OCI-LY7 (cell line): ENCODE results near the gene SEMA5A. TPM values are rescaled to one million over a fixed set of nuclear protein-coding genes. Genes with fewer than 3 reads are reported as not detected.

ENCODE experiments used
- BruUV-seq: library from RNA; stranded (reverse); fragments of 400-500 nt; replicated peaks from 2 replicates; lab custom pipeline; 2021; lab: Mats Ljungman, UMichigan
- CTCF ChIA-PET: fragments of 300-600 bp; sonication (Branson Sonifier 250); formaldehyde crosslinking; loops from one replicate; lab custom pipeline; 2022; ENCODE audit warnings: antibody characterized with exemption; ENCODE audit not compliant: unreplicated experiment; lab: Charles Lee
- POLR2A ChIA-PET: fragments of 300-600 bp; sonication (Branson Sonifier 250); formaldehyde crosslinking; loops from one replicate; lab custom pipeline; 2022; ENCODE audit warnings: antibody characterized with exemption; lab: Charles Lee
- DNase-seq: peaks from one replicate; pipeline ENCODE4 v3.0.0-alpha.2; 2015; ENCODE audit warnings: low spot score
- H2AFZ ChIP-seq: fragments of 200-600 bp; sonication (generic), shearing (Covaris generic); 2 replicates; pipeline ENCODE4 v1.6.1; 2014; ENCODE audit warnings: mild to moderate bottlenecking, antibody characterized with exemption, low read length, moderate library complexity
- H3K27ac ChIP-seq: fragments of 200-600 bp; sonication (generic); 2 replicates; pipeline ENCODE4 v1.5.1; 2014; ENCODE audit warnings: mixed run types, low read depth, mild to moderate bottlenecking, moderate library complexity, low read length, inconsistent platforms; ENCODE audit not compliant: poor library complexity, severe bottlenecking
- H3K36me3 ChIP-seq: fragments of 200-600 bp; sonication (generic); 2 replicates; pipeline ENCODE4 v1.6.1; 2014; ENCODE audit warnings: mild to moderate bottlenecking, antibody characterized with exemption, low read length, moderate library complexity, mixed read lengths; ENCODE audit not compliant: insufficient read depth
- H3K4me1 ChIP-seq: fragments of 200-600 bp; sonication (generic); 2 replicates; pipeline ENCODE4 v1.5.1; 2014; ENCODE audit warnings: mild to moderate bottlenecking, low read length; ENCODE audit not compliant: insufficient read depth, poor library complexity, severe bottlenecking
- H3K4me2 ChIP-seq: fragments of 200-600 bp; sonication (generic); 2 replicates; pipeline ENCODE4 v1.6.1; 2014; ENCODE audit warnings: mild to moderate bottlenecking, low read length
- H3K4me3 ChIP-seq: fragments of 200-600 bp; sonication (generic); 2 replicates; pipeline ENCODE4 v1.5.1; 2014; ENCODE audit warnings: mild to moderate bottlenecking, low read depth, low read length; ENCODE audit not compliant: poor library complexity, severe bottlenecking
- H3K79me2 ChIP-seq: fragments of 200-600 bp; sonication (generic); 2 replicates; pipeline ENCODE4 v1.6.1; 2016; ENCODE audit warnings: low read depth, mild to moderate bottlenecking, low read length, moderate library complexity, mixed read lengths; ENCODE audit not compliant: insufficient read depth
- H3K9me2 ChIP-seq: fragments of 200-600 bp; sonication (generic); 2 replicates; pipeline ENCODE4 v1.6.1; 2016; ENCODE audit warnings: mild to moderate bottlenecking, low read length, mixed read lengths; ENCODE audit not compliant: insufficient read depth
- H3K9me3 ChIP-seq: fragments of 200-600 bp; sonication (generic); 2 replicates; pipeline ENCODE4 v1.6.1; 2014; ENCODE audit warnings: mild to moderate bottlenecking, mixed run types, low read length, mixed read lengths
- H4K20me1 ChIP-seq: fragments of 200-600 bp; sonication (generic); 2 replicates; pipeline ENCODE4 v1.6.1; 2014; ENCODE audit warnings: mild to moderate bottlenecking, antibody characterized with exemption, low read length, moderate library complexity, mixed read lengths; ENCODE audit not compliant: insufficient read depth
- EZH2phosphoT487 ChIP-seq: fragments of 200-600 bp; sonication (generic); IDR thresholded peaks from 2 replicates; pipeline ENCODE4 v1.6.1; 2018; ENCODE audit warnings: low read depth, borderline replicate concordance, mild to moderate bottlenecking, mixed run types, antibody characterized with exemption, low read length, moderate library complexity, mixed read lengths
- intact Hi-C: fragments of 100-400 bp; cut with micrococcal nuclease; formaldehyde crosslinking; loops from one replicate; pipeline ENCODE4 v1.10.0; 2022; ENCODE audit not compliant: unreplicated experiment
- total RNA-seq, 2 experiments: library from RNA; depleted of rRNA in 1 of 2; stranded (reverse); fragments of >200 nt in 1 of 2; shearing (Covaris generic) in 1 of 2; gene quantifications; 2 replicates each; pipeline ENCODE4 v1.2.3, GENCODE V29; 2014 to 2022
- TF ChIP-seq, protein P1 (sequence below): fragments of 200-600 bp; sonication (generic); conservative IDR thresholded peaks from 2 replicates; pipeline ENCODE4 v1.5.1; 2014; ENCODE audit warnings: mild to moderate bottlenecking, antibody characterized with exemption, low read length, moderate library complexity, mixed read lengths

SEMA5A gene
- total RNA-seq, 2 experiments from 2014 or later: not detected

DNA sequence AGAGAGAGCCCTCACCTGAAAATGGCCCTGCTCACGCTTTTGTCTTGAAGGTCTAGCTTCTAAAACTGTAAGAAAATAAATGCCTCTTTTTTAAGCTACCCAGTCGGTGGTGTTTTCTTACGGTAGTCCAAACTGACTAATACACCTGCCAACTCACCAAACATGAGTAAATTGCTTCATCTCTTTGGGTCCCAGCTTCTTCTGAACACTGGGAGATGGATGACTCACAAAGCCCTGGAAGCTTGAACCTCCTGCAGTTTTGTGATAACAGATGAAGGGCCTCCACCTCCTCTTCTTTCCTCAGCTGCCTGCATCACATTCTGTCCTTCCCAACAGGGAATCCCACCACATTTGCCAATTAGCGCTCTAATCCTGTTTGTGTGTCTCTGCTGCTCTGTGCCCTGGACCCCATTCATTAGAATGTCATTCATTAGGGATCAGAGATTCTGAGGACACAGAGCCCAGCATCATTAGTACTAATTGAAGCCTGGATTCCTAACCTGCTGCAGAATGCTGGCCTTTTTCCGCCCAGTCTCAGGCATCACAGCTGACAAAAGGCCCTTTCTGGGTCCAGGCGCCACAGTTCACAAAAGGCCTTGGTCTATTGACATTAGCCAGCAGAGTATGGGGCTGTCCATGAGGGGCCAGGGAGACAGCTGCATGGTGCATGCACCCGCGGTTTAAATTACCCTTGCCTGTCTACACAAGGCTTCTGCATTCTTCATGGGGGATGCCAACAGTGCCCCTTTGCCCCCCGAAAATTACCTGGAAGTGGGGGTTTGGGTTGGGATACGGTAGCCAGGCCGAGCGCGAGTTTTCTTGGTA, 349.3 kb downstream of the SEMA5A start:
- no peaks in the 10 kb centered on the region for H3K9me2 ChIP-seq
- no peak overlapping the region for H3K4me2 ChIP-seq
- TF ChIP-seq, protein P1, sequence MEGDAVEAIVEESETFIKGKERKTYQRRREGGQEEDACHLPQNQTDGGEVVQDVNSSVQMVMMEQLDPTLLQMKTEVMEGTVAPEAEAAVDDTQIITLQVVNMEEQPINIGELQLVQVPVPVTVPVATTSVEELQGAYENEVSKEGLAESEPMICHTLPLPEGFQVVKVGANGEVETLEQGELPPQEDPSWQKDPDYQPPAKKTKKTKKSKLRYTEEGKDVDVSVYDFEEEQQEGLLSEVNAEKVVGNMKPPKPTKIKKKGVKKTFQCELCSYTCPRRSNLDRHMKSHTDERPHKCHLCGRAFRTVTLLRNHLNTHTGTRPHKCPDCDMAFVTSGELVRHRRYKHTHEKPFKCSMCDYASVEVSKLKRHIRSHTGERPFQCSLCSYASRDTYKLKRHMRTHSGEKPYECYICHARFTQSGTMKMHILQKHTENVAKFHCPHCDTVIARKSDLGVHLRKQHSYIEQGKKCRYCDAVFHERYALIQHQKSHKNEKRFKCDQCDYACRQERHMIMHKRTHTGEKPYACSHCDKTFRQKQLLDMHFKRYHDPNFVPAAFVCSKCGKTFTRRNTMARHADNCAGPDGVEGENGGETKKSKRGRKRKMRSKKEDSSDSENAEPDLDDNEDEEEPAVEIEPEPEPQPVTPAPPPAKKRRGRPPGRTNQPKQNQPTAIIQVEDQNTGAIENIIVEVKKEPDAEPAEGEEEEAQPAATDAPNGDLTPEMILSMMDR: no peak
- no peak for TF ChIP-seq EZH2phosphoT487
- no peak overlapping the region for H3K27ac ChIP-seq
- ChIA-PET POLR2A (interaction anchor here (0.6 kb wide), 1 partner anchor 790 kb away, joined by 3 read pairs; no protein-coding TSS in a partner anchor), CTCF (no interaction called here)
- H3K36me3 ChIP-seq: no peaks in the 10 kb centered on the region
- no peaks in the 10 kb centered on the region for H3K9me3 ChIP-seq
- H3K4me3 ChIP-seq: no peak overlapping the region
- DNase-seq: no peak
- intact Hi-C loops: no loop called here
- no peaks in the 10 kb centered on the region for H4K20me1 ChIP-seq
- BruUV-seq: no TSS peak
- no peak overlapping the region for H2AFZ ChIP-seq
- H3K4me1 ChIP-seq: peaks cover 17% of the 10 kb centered on the region
- no peaks in the 10 kb centered on the region for H3K79me2 ChIP-seq

DNA sequence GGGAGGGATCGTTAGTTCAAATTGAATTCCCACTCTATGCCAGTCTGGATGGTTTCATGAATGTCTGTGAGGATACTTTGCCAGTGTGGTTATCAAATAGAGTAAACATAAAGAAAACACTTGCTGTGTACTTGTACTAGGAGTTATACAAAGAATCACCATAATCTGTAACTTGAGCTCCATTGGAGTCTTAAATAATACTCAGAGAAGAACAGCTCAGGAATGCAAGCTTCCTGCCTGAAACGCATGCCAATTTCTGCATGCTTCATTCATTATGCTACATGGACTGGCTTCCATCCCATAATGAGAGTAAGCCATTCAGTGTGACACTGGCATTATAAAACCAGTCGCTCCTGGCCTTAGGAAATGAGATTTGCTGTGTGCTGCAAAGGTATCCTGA, 351.4 kb downstream of the SEMA5A start:
- intact Hi-C loops: no loop called here
- no peak overlapping the region for H3K27ac ChIP-seq
- no TSS peak for BruUV-seq
- no peak overlapping the region for H3K4me3 ChIP-seq
- no peaks in the 10 kb centered on the region for H3K36me3 ChIP-seq
- no peaks in the 10 kb centered on the region for H3K9me2 ChIP-seq
- H3K79me2 ChIP-seq: no peaks in the 10 kb centered on the region
- ChIA-PET CTCF (no interaction called here), POLR2A (no interaction called here)
- H3K4me2 ChIP-seq: no peak overlapping the region
- H2AFZ ChIP-seq: no peak overlapping the region
- peaks cover 17% of the 10 kb centered on the region for H3K4me1 ChIP-seq
- TF ChIP-seq, protein P1: no peak
- TF ChIP-seq EZH2phosphoT487: no peak
- no peaks in the 10 kb centered on the region for H4K20me1 ChIP-seq
- no peaks in the 10 kb centered on the region for H3K9me3 ChIP-seq
- DNase-seq: no peak

DNA sequence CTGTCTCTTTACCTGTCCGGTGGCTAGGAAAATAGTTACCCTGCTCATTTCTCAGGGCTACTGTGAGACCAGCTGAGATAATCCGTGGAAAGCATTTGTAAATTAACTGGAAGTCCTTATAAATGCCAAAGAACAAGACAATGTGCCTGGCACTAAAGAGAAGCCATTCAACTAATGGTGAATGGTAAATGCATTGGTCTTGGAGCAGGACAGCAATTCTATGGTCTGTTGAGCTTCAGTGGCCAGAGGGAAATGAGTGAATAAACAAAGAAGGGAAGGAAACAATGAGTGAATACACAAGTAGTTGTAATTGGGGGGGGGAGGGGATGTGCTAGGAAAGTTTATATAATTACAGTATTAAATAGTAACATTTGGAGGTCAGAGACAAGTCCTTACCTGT, 353.6 kb downstream of the SEMA5A start:
- no peaks in the 10 kb centered on the region for H4K20me1 ChIP-seq
- BruUV-seq: no TSS peak
- ChIA-PET CTCF (no interaction called here), POLR2A (interaction anchor here (0.6 kb wide), 1 partner anchor 50 kb away, joined by 3 read pairs; no protein-coding TSS in a partner anchor)
- no peak for DNase-seq
- H3K4me3 ChIP-seq: no peak overlapping the region
- intact Hi-C loops: no loop called here
- no peak overlapping the region for H2AFZ ChIP-seq
- no peak overlapping the region for H3K27ac ChIP-seq
- H3K4me2 ChIP-seq: no peak overlapping the region
- TF ChIP-seq, protein P1: no peak
- TF ChIP-seq EZH2phosphoT487: no peak
- H3K36me3 ChIP-seq: no peaks in the 10 kb centered on the region
- no peaks in the 10 kb centered on the region for H3K9me2 ChIP-seq
- H3K4me1 ChIP-seq: peaks cover under 1% of the 10 kb centered on the region
- no peaks in the 10 kb centered on the region for H3K79me2 ChIP-seq
- H3K9me3 ChIP-seq: no peaks in the 10 kb centered on the region
